ENCODE data around the gene CDK5RAP3.

The CDK5RAP3 gene

DNA sequence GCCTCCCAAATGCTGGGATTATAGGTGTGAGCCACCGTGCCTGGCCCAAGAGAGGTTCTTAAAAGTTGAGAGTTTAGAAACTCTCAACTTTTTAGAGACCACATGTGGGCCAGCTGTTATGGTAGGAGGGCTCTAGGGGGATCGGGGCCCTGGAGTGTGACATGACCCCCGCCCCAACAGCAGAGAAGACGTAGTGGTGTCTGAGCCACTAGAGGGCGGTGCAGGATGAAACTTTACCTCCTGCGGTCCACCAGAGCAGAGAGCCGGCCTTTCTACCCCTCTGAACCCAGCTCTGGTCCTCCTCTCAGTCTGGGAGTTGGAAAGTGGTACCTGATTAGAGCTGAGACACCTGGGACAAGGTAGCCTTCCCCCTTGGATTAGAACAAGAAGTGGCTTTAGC lies 7.4 kb downstream of the CDK5RAP3 start (continued):
- TF ChIP-seq, protein P1, sequence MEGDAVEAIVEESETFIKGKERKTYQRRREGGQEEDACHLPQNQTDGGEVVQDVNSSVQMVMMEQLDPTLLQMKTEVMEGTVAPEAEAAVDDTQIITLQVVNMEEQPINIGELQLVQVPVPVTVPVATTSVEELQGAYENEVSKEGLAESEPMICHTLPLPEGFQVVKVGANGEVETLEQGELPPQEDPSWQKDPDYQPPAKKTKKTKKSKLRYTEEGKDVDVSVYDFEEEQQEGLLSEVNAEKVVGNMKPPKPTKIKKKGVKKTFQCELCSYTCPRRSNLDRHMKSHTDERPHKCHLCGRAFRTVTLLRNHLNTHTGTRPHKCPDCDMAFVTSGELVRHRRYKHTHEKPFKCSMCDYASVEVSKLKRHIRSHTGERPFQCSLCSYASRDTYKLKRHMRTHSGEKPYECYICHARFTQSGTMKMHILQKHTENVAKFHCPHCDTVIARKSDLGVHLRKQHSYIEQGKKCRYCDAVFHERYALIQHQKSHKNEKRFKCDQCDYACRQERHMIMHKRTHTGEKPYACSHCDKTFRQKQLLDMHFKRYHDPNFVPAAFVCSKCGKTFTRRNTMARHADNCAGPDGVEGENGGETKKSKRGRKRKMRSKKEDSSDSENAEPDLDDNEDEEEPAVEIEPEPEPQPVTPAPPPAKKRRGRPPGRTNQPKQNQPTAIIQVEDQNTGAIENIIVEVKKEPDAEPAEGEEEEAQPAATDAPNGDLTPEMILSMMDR (tag by site-specific recombination; IDR thresholded peaks at IDR 0.05) = peak; percentile 73
- TF ChIP-seq, protein P2, sequence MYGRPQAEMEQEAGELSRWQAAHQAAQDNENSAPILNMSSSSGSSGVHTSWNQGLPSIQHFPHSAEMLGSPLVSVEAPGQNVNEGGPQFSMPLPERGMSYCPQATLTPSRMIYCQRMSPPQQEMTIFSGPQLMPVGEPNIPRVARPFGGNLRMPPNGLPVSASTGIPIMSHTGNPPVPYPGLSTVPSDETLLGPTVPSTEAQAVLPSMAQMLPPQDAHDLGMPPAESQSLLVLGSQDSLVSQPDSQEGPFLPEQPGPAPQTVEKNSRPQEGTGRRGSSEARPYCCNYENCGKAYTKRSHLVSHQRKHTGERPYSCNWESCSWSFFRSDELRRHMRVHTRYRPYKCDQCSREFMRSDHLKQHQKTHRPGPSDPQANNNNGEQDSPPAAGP (tag by site-specific recombination; IDR thresholded peaks at IDR 0.05) = 0 out of 2 replicates have a peak, but pooled peaks have one; percentile 26

DNA sequence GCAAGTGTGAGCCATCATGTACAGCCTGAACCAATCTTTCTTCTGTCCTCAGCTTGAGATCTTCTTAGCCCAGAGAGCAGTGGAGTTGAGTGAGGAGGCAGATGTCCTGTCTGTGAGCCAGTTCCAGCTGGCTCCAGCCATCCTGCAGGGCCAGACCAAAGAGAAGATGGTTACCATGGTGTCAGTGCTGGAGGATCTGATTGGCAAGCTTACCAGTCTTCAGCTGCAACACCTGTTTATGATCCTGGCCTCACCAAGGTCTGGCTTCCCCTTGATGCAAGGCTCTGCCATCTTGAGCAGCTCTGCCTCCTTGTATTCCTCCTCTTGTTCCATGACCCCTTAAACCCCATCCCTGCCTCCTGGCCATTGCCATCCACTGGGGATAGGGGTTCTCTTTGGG lies 9.6 kb downstream of the CDK5RAP3 start:
- Histone ChIP-seq H3K4me3 (ENCODE audit: low read depth, low read length) (no peak overlapping the region), H3K36me3 (ENCODE audit: control insufficient read depth in 2 of 2, insufficient read depth in 1 of 2, low read length in 2 of 2) (peaks cover 27 to 80% of the 10 kb centered on the region in 2 experiments), H3K27ac (ENCODE audit: extremely low read depth, low read depth, low read length) (no peak overlapping the region), H3K9me3 (ENCODE audit: control insufficient read depth, insufficient read depth, low read depth, low read length) (no peaks in the 10 kb centered on the region), H3K4me1 (ENCODE audit: control insufficient read depth, insufficient read depth, low read length) (no peaks in the 10 kb centered on the region)
- POLR2A ChIA-PET = no interaction called here
- CTCF ChIA-PET = interaction anchor here (1.2 to 21.9 kb wide), 4 partner anchors 9 to 36 kb away, joined by 3 to 592 read pairs (median 204); partner anchors contain the start of genes CDK5RAP3, PNPO and PRR15L
- TF ChIP-seq WT1 (tag by site-specific recombination; IDR thresholded peaks at IDR 0.05) = no peak
- TF ChIP-seq ZSCAN23 (tag by site-specific recombination; IDR thresholded peaks at IDR 0.05) = no peak
- no peak for TF ChIP-seq ZNF544 (tag by site-specific recombination; IDR thresholded peaks at IDR 0.05)
- TF ChIP-seq SCRT2 (tag by site-specific recombination; IDR thresholded peaks at IDR 0.05) = no peak
- no peak for TF ChIP-seq SALL2 (tag by site-specific recombination; IDR thresholded peaks at IDR 0.05; ENCODE audit: borderline replicate concordance)
- TF ChIP-seq PRDM1 (tag by site-specific recombination; IDR thresholded peaks at IDR 0.05) = no peak
- TF ChIP-seq ZNF600 (tag by site-specific recombination; IDR thresholded peaks at IDR 0.05) = no peak
- TF ChIP-seq ZFP69B (tag by site-specific recombination; IDR thresholded peaks at IDR 0.05) = no peak
- TF ChIP-seq ZNF596 (tag by site-specific recombination; IDR thresholded peaks at IDR 0.05) = no peak
- no peak for TF ChIP-seq ZNF404 (tag by site-specific recombination; IDR thresholded peaks at IDR 0.05)
- TF ChIP-seq TCF7L2 (IDR thresholded peaks at IDR 0.05; ENCODE audit: borderline replicate concordance, low read depth, low read length) = no peak
- TF ChIP-seq SCRT1 (tag by site-specific recombination; IDR thresholded peaks at IDR 0.05; ENCODE audit: borderline replicate concordance) = no peak
- TF ChIP-seq ZNF776 (tag by site-specific recombination; IDR thresholded peaks at IDR 0.05; ENCODE audit: borderline replicate concordance) = no peak
- no peak for TF ChIP-seq ZNF140 (tag by site-specific recombination; IDR thresholded peaks at IDR 0.05)
- no peak for TF ChIP-seq ZNF529 (tag by site-specific recombination; IDR thresholded peaks at IDR 0.05; ENCODE audit: insufficient replicate concordance)
- no peak for TF ChIP-seq ZNF558 (tag by site-specific recombination; IDR thresholded peaks at IDR 0.05)
- TF ChIP-seq, protein P3, sequence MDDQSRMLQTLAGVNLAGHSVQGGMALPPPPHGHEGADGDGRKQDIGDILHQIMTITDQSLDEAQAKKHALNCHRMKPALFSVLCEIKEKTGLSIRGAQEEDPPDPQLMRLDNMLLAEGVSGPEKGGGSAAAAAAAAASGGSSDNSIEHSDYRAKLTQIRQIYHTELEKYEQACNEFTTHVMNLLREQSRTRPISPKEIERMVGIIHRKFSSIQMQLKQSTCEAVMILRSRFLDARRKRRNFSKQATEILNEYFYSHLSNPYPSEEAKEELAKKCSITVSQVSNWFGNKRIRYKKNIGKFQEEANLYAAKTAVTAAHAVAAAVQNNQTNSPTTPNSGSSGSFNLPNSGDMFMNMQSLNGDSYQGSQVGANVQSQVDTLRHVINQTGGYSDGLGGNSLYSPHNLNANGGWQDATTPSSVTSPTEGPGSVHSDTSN (CRISPR knock-in tag; IDR thresholded peaks at IDR 0.05) = no peak
- TF ChIP-seq ZBTB48 (tag by site-specific recombination; IDR thresholded peaks at IDR 0.05) = no peak

DNA sequence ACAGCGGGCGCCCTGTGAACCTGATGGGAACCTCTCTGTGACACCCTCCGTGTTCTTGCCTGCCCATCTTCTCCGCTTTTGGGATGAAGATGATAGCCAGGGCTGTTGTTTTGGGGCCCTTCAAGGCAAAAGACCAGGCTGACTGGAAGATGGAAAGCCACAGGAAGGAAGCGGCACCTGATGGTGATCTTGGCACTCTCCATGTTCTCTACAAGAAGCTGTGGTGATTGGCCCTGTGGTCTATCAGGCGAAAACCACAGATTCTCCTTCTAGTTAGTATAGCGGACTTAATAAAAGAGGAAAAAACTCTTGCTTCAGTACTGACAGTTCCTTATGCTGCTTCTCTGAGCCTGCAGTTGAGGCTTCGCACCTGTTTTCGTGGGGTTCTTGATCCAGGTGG lies 10.5 kb downstream of the CDK5RAP3 start:
- peaks cover 23 to 71% of the 10 kb centered on the region in 2 experiments for H3K36me3 ChIP-seq (ENCODE audit: control insufficient read depth in 2 of 2, insufficient read depth in 1 of 2, low read length in 2 of 2)
- no peaks in the 10 kb centered on the region for H3K4me1 ChIP-seq (ENCODE audit: control insufficient read depth, insufficient read depth, low read length)
- no peak overlapping the region for H3K27ac ChIP-seq (ENCODE audit: extremely low read depth, low read depth, low read length)
- ChIA-PET POLR2A (interaction anchor here (2.1 kb wide), 1 partner anchor 37 kb away, joined by 6 read pairs; no protein-coding TSS in a partner anchor), CTCF (interaction anchor here (3.5 to 21.9 kb wide), 3 partner anchors 10 to 35 kb away, joined by 21 to 592 read pairs (median 386); partner anchors contain the start of genes CDK5RAP3, PNPO and PRR15L)
- H3K9me3 ChIP-seq (ENCODE audit: control insufficient read depth, insufficient read depth, low read depth, low read length) = no peaks in the 10 kb centered on the region
- no peak overlapping the region for H3K4me3 ChIP-seq (ENCODE audit: low read depth, low read length)
- TF ChIP-seq PRDM1 (tag by site-specific recombination; IDR thresholded peaks at IDR 0.05) = no peak
- TF ChIP-seq ZNF274 (IDR thresholded peaks at IDR 0.05; ENCODE audit: low read length) = no peak
- TF ChIP-seq ZNF274 (tag by site-specific recombination; IDR thresholded peaks at IDR 0.05; ENCODE audit: borderline replicate concordance) = no peak
- no peak for TF ChIP-seq ZNF792 (tag by site-specific recombination; IDR thresholded peaks at IDR 0.05)
- no peak for TF ChIP-seq ZFP41 (tag by site-specific recombination; IDR thresholded peaks at IDR 0.05; ENCODE audit: borderline replicate concordance)
- no peak for TF ChIP-seq YY2 (tag by site-specific recombination; IDR thresholded peaks at IDR 0.05)
- TF ChIP-seq ZFP37 (tag by site-specific recombination; IDR thresholded peaks at IDR 0.05) = no peak
- no peak for TF ChIP-seq GLI2 (tag by site-specific recombination; IDR thresholded peaks at IDR 0.05; ENCODE audit: borderline replicate concordance, low read depth)
- TF ChIP-seq, protein P4, sequence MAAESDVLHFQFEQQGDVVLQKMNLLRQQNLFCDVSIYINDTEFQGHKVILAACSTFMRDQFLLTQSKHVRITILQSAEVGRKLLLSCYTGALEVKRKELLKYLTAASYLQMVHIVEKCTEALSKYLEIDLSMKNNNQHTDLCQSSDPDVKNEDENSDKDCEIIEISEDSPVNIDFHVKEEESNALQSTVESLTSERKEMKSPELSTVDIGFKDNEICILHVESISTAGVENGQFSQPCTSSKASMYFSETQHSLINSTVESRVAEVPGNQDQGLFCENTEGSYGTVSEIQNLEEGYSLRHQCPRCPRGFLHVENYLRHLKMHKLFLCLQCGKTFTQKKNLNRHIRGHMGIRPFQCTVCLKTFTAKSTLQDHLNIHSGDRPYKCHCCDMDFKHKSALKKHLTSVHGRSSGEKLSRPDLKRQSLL (tag by site-specific recombination; IDR thresholded peaks at IDR 0.05) = no peak
- TF ChIP-seq, protein P2 (tag by site-specific recombination; IDR thresholded peaks at IDR 0.05) = no peak
- TF ChIP-seq REPIN1 (tag by site-specific recombination; IDR thresholded peaks at IDR 0.05; ENCODE audit: low read depth) = no peak
- no peak for TF ChIP-seq ZNF10 (tag by site-specific recombination; IDR thresholded peaks at IDR 0.05)
